Gastrocnemius medialis (tissue), 4 donors: ENCODE results near the gene GABRB1. TPM values are rescaled to one million over a fixed set of nuclear protein-coding genes. Genes with fewer than 3 reads are reported as not detected.

ENCODE experiments used
- ATAC-seq, 2 donors: fragments of 150-250 bp; one replicate each; pipeline ENCODE4 v1.9.1; 2016
- DNase-seq, 2 donors: peaks; one replicate each; pipeline ENCODE4 v3.0.0-alpha.2; 2019
- H3K27ac ChIP-seq, 4 donors: fragments of 200-600 bp; sonication (generic); 1 replicate in 1 of 4; 2 replicates in 3 of 4; pipeline ENCODE4 v1.5.1; 2016 to 2018; ENCODE audit warnings: mild to moderate bottlenecking in 2 of 4, moderate library complexity in 1 of 4
- H3K27me3 ChIP-seq, 3 donors: fragments of 200-600 bp; sonication (generic) in 2 of 3; 1 replicate in 1 of 3; 2 replicates in 2 of 3; pipeline versions ENCODE4 v1.5.1 to v1.6.0; 2016 to 2019; ENCODE audit warnings: mild to moderate bottlenecking in 1 of 3, moderate library complexity in 1 of 3
- H3K36me3 ChIP-seq, 2 donors: fragments of 200-600 bp; sonication (generic) in 1 of 2; one replicate each; pipeline ENCODE4 v1.5.1; 2017 to 2018
- H3K4me1 ChIP-seq, 2 donors: fragments of 200-600 bp; sonication (generic) in 1 of 2; one replicate each; pipeline ENCODE4 v1.5.1; 2016 to 2017; ENCODE audit warnings: mild to moderate bottlenecking in 2 of 2
- H3K4me3 ChIP-seq, 4 donors: fragments of 200-600 bp; sonication (generic) in 3 of 4; 1 replicate in 1 of 4; 2 replicates in 3 of 4; pipeline ENCODE4 v1.5.1; 2016 to 2019; ENCODE audit warnings: mild to moderate bottlenecking in 2 of 4
- H3K9me3 ChIP-seq, 3 donors: fragments of 200-600 bp; sonication (generic) in 2 of 3; 1 replicate in 1 of 3; 2 replicates in 2 of 3; pipeline ENCODE4 v1.5.1; 2016 to 2019
- CTCF ChIP-seq, 5 experiments: fragments of 450-650 bp in 3 of 5; fragments of 200-600 bp in 2 of 5; sonication (generic) in 2 of 5; IDR thresholded peaks in 4 of 5; conservative IDR thresholded peaks in 1 of 5; 1 replicate in 4 of 5; 2 replicates in 1 of 5; pipeline ENCODE4 v1.5.1; 2016 to 2019; ENCODE audit warnings: antibody characterized with exemption in 5 of 5, mild to moderate bottlenecking in 3 of 5, moderate library complexity in 3 of 5
- POLR2A ChIP-seq, 2 donors: fragments of 450-650 bp; IDR thresholded peaks; one replicate each; pipeline ENCODE4 v1.6.1; 2017; ENCODE audit warnings: antibody characterized with exemption in 2 of 2, mild to moderate bottlenecking in 2 of 2, moderate library complexity in 2 of 2
- in situ Hi-C, 4 donors: fragments of 200-750 bp; cut with MboI; loops; one replicate each; pipeline versions ENCODE4 v1.15.0 to v1.8.0; 2017; ENCODE audit warnings: low sequenced_read_pairs in 4 of 4
- intact Hi-C: fragments of 100-400 bp; cut with DNase I; formaldehyde crosslinking; loops from one replicate; pipeline ENCODE4 v1.15.1; 2023; ENCODE audit warnings: low total_unique reads
- total RNA-seq, 4 donors: library from RNA; depleted of rRNA; stranded (reverse); fragments of >200 nt; gene quantifications; one replicate each; pipeline versions ENCODE4 v1.1.0 to v1.2.3, GENCODE V29; 2016

GABRB1 gene
- total RNA-seq, 4 donors from 2014 or later, result not detected

- in situ Hi-C loops, result no loop called here
- H3K4me1 ChIP-seq, result no peaks in the 10 kb centered on the region
Measured at GRCh38 chr4:47203593-47203992, 172.2 kb downstream of the GABRB1 start.

GRCh38 chr4:47207555-47207954 is 176.2 kb downstream of the GABRB1 start:
- no peaks in the 10 kb centered on the region for H3K9me3 ChIP-seq
- in situ Hi-C loops (no loop called here), intact Hi-C loops (no loop called here)
- H3K27me3 ChIP-seq, result no peaks in the 10 kb centered on the region
- no peak overlapping the region for H3K4me3 ChIP-seq
- H3K36me3 ChIP-seq, result no peaks in the 10 kb centered on the region
- no peak for TF ChIP-seq CTCF (IDR thresholded peaks at IDR 0.05 in 4 of 5, conservative IDR thresholded peaks at IDR 0.05 in 1 of 5)
- no peak for TF ChIP-seq POLR2A (IDR thresholded peaks at IDR 0.05)
- ATAC-seq (no peak), DNase-seq (no peak)
- no peaks in the 10 kb centered on the region for H3K4me1 ChIP-seq
- no peak overlapping the region for H3K27ac ChIP-seq

More at GRCh38 chr4:47203593-47203992, 172.2 kb downstream of the GABRB1 start:
- no peak overlapping the region for H3K27ac ChIP-seq
- TF ChIP-seq CTCF (IDR thresholded peaks at IDR 0.05 in 4 of 5, conservative IDR thresholded peaks at IDR 0.05 in 1 of 5), result no peak
- no peak for TF ChIP-seq POLR2A (IDR thresholded peaks at IDR 0.05)
- intact Hi-C loops, result no loop called here
- DNase-seq, result no peak
- H3K36me3 ChIP-seq, result no peaks in the 10 kb centered on the region
- H3K9me3 ChIP-seq, result no peaks in the 10 kb centered on the region
- H3K27me3 ChIP-seq, result no peaks in the 10 kb centered on the region
- no peak for ATAC-seq
- no peak overlapping the region for H3K4me3 ChIP-seq

GRCh38 chr4:47209833-47210232 is 178.5 kb downstream of the GABRB1 start:
- H3K4me3 ChIP-seq, result no peak overlapping the region
- no peaks in the 10 kb centered on the region for H3K27me3 ChIP-seq
- in situ Hi-C loops (no loop called here), intact Hi-C loops (no loop called here)
- TF ChIP-seq CTCF (IDR thresholded peaks at IDR 0.05 in 4 of 5, conservative IDR thresholded peaks at IDR 0.05 in 1 of 5), result no peak
- no peak for TF ChIP-seq POLR2A (IDR thresholded peaks at IDR 0.05)
- DNase-seq (no peak), ATAC-seq (no peak)
- no peaks in the 10 kb centered on the region for H3K4me1 ChIP-seq
- no peaks in the 10 kb centered on the region for H3K9me3 ChIP-seq
- H3K27ac ChIP-seq, result no peak overlapping the region
- no peaks in the 10 kb centered on the region for H3K36me3 ChIP-seq

GRCh38 chr4:47210828-47211227 is 179.5 kb downstream of the GABRB1 start:
- Histone ChIP-seq H3K4me3 (no peak overlapping the region), H3K4me1 (no peaks in the 10 kb centered on the region), H3K36me3 (no peaks in the 10 kb centered on the region), H3K27ac (no peak overlapping the region), H3K9me3 (no peaks in the 10 kb centered on the region), H3K27me3 (no peaks in the 10 kb centered on the region)
- in situ Hi-C loops, result no loop called here
- ATAC-seq (no peak), DNase-seq (no peak)
- intact Hi-C loops, result no loop called here
- TF ChIP-seq POLR2A (IDR thresholded peaks at IDR 0.05), result no peak
- TF ChIP-seq CTCF (IDR thresholded peaks at IDR 0.05 in 4 of 5, conservative IDR thresholded peaks at IDR 0.05 in 1 of 5), result no peak

GRCh38 chr4:47213106-47213505 is 181.7 kb downstream of the GABRB1 start:
- Histone ChIP-seq H3K9me3 (no peaks in the 10 kb centered on the region), H3K27me3 (no peaks in the 10 kb centered on the region), H3K4me1 (no peaks in the 10 kb centered on the region), H3K4me3 (no peak overlapping the region), H3K27ac (no peak overlapping the region), H3K36me3 (no peaks in the 10 kb centered on the region)
- DNase-seq (no peak), ATAC-seq (no peak)
- no peak for TF ChIP-seq POLR2A (IDR thresholded peaks at IDR 0.05)
- no peak for TF ChIP-seq CTCF (IDR thresholded peaks at IDR 0.05 in 4 of 5, conservative IDR thresholded peaks at IDR 0.05 in 1 of 5)
- intact Hi-C loops (no loop called here), in situ Hi-C loops (no loop called here)
